NCI-H510A (cell line): ENCODE results near the gene PABPN1L.
"Not testable (repeated sequence)": the region's sequence is repeated elsewhere in the genome, so short reads cannot be mapped to it uniquely, and the experiment has no call there.

ENCODE experiments used
- DNase-seq: peaks from one replicate; lab custom pipeline; 2025; lab: John Stamatoyannopoulos, UW

The PABPN1L gene

GRCh38 chr16:88900662-88901052 is 34.2 kb upstream of the PABPN1L start:
- no peak for DNase-seq

GRCh38 chr16:88899901-88900661 is 33.6 kb upstream of the PABPN1L start:
- DNase-seq, result no peak

GRCh38 chr16:88897696-88898425 is 31.4 kb upstream of the PABPN1L start:
- no peak for DNase-seq

- no peak for DNase-seq
Observed at GRCh38 chr16:88896238-88897070, 30.0 kb upstream of the PABPN1L start.

GRCh38 chr16:88895335-88895734 is 28.9 kb upstream of the PABPN1L start:
- no peak for DNase-seq

- DNase-seq, result no peak
Observed at GRCh38 chr16:88894681-88895300, 28.3 kb upstream of the PABPN1L start.

- not testable (repeated sequence) for DNase-seq
Observed at GRCh38 chr16:88894266-88894665, 27.8 kb upstream of the PABPN1L start.

- DNase-seq, result no peak
Observed at GRCh38 chr16:88893127-88893968, 26.9 kb upstream of the PABPN1L start.

GRCh38 chr16:88892065-88892464 is 25.6 kb upstream of the PABPN1L start:
- DNase-seq, result no peak

- no peak for DNase-seq
Observed at GRCh38 chr16:88891083-88891482, 24.6 kb upstream of the PABPN1L start.

GRCh38 chr16:88889702-88890352 is 23.4 kb upstream of the PABPN1L start:
- not testable (repeated sequence) for DNase-seq

GRCh38 chr16:88888461-88889387 is 22.3 kb upstream of the PABPN1L start:
- DNase-seq, result no peak

GRCh38 chr16:88888057-88888456 is 21.6 kb upstream of the PABPN1L start:
- no peak for DNase-seq

- no peak for DNase-seq
Observed at GRCh38 chr16:88886845-88887521, 20.5 kb upstream of the PABPN1L start.

- DNase-seq, result no peak
Observed at GRCh38 chr16:88886420-88886844, 20.0 kb upstream of the PABPN1L start.

GRCh38 chr16:88885693-88886280 is 19.3 kb upstream of the PABPN1L start:
- no peak for DNase-seq

GRCh38 chr16:88884569-88885271 is 18.3 kb upstream of the PABPN1L start:
- no peak for DNase-seq

- no peak for DNase-seq
Observed at GRCh38 chr16:88883946-88884345, 17.5 kb upstream of the PABPN1L start.
